ENCODE data around the gene PPM1N.

Gene PPM1N

GRCh38 chr19:45473682-45474605 is 24.3 kb upstream of the PPM1N start:
- Mint-ChIP-seq H3K27me3 (peaks cover 18 to 39% of the 10 kb centered on the region in 2 donors), H3K9me3 (no peaks in the 10 kb centered on the region), H3K27ac (no peak overlapping the region), H3K4me1 (peaks cover 55 to 67% of the 10 kb centered on the region in 2 donors), H3K4me3 (peak overlapping the region in 1 of 2 donors; percentile 14), H3K36me3 (peaks cover 7 to 36% of the 10 kb centered on the region in 2 donors)
- ATAC-seq (replicated peaks), result no peak
- DNase-seq, result no peak

DNA sequence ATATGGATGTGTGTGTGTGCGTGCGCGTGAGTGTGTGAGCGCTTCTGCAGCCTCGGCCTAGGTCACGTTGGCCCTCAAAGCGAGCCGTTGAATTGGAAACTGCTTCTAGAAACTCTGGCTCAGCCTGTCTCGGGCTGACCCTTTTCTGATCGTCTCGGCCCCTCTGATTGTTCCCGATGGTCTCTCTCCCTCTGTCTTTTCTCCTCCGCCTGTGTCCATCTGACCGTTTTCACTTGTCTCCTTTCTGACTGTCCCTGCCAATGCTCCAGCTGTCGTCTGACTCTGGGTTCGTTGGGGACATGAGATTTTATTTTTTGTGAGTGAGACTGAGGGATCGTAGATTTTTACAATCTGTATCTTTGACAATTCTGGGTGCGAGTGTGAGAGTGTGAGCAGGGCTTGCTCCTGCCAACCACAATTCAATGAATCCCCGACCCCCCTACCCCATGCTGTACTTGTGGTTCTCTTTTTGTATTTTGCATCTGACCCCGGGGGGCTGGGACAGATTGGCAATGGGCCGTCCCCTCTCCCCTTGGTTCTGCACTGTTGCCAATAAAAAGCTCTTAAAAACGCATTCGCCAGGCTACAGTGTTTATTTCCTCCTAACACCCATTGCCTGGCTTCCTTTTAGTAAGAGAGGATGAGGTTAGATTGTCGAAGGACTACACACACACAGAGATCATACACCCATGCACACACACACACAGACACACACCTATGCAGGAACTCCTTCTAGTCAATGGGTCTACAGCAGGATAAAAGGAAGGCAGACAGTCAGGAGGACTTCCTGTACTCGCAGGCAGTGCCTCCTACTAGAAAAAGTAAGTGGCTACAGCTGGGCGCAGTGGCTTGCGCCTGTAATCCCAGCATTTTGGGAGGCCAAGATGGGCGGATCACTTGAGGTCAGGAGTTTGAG is 23.4 kb upstream of the PPM1N start:
- H3K27me3 Mint-ChIP-seq, result peaks cover 18 to 39% of the 10 kb centered on the region in 2 donors
- DNase-seq (no peak), ATAC-seq (replicated peaks) (no peak)
- H3K4me3 Mint-ChIP-seq, result no peak overlapping the region
- H3K4me1 Mint-ChIP-seq, result peaks cover 55 to 63% of the 10 kb centered on the region in 2 donors
- no peaks in the 10 kb centered on the region for H3K9me3 Mint-ChIP-seq
- H3K36me3 Mint-ChIP-seq, result peaks cover 7 to 35% of the 10 kb centered on the region in 2 donors
- H3K27ac Mint-ChIP-seq, result no peak overlapping the region

DNA sequence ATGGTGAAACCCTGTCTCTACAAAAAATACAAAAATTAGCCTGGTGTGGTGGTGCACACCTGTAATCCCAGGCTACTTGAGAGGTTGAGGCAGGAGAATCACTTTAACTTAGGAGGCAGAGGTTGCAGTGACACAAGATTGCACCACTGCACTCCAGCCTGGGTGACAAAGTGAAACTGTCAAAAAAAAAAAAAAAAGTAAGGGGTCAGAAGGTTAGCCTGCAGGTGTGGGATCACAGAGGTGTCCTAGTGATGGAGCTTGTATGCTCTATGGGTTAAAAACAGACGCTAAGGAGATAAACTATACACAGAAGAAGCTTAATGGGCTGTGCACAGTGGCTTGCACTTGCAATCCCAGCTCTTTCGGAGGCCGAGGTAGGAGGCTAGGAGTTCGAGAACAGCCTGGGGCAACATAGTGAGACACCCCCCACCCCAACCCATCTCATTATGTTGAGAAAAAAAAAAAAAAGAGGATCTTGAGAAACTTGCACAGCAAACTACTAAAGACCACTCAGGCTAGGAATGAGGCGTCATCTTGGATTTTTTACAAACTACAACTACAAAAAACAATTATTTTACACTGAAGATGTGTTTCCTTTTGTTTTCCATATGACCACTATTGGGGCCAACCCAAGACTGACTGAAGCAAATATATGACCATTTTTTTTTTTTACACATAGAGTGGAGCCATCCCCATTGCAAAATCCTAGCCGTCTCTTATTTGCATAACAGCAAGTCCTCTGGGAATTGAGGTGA is 22.5 kb upstream of the PPM1N start:
- peaks cover 18 to 39% of the 10 kb centered on the region in 2 donors for H3K27me3 Mint-ChIP-seq
- DNase-seq (no peak), ATAC-seq (replicated peaks) (no peak)
- peaks cover 46 to 54% of the 10 kb centered on the region in 2 donors for H3K4me1 Mint-ChIP-seq
- no peaks in the 10 kb centered on the region for H3K9me3 Mint-ChIP-seq
- no peak overlapping the region for H3K27ac Mint-ChIP-seq
- H3K36me3 Mint-ChIP-seq, result peaks cover 7 to 30% of the 10 kb centered on the region in 2 donors
- no peak overlapping the region for H3K4me3 Mint-ChIP-seq

- Mint-ChIP-seq H3K27ac (no peak overlapping the region), H3K36me3 (peaks cover 7 to 26% of the 10 kb centered on the region in 2 donors)
- DNase-seq, result no peak
Measured at GRCh38 chr19:45476304-45476703, 21.9 kb upstream of the PPM1N start.

DNA sequence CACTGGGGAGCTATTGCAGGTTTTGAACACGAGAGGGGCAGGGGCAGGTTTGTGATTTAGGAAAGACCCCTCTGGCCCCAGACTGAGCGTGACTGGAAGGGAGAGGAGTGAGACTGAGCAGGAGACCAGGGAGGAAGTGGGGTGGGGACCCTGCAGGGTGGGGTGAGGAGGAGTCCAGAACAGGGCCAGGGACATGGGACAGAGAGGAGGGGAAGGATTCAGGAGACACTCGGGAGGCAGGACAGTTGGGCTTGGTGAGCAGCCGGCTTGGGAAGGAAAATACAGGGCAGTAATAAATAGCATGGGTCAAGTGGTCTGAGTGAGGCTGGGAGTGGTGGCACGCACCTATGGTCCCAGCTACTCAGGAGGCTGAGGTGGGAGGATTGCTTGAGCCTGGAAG is 21.1 kb upstream of the PPM1N start:
- no peak for ATAC-seq (replicated peaks)

More at GRCh38 chr19:45476304-45476703, 21.9 kb upstream of the PPM1N start:
- H3K4me1 Mint-ChIP-seq, result peaks cover 40 to 49% of the 10 kb centered on the region in 2 donors
- ATAC-seq (replicated peaks), result no peak
- H3K4me3 Mint-ChIP-seq, result no peak overlapping the region
- no peaks in the 10 kb centered on the region for H3K9me3 Mint-ChIP-seq
- H3K27me3 Mint-ChIP-seq, result peaks cover 18 to 38% of the 10 kb centered on the region in 2 donors

DNA sequence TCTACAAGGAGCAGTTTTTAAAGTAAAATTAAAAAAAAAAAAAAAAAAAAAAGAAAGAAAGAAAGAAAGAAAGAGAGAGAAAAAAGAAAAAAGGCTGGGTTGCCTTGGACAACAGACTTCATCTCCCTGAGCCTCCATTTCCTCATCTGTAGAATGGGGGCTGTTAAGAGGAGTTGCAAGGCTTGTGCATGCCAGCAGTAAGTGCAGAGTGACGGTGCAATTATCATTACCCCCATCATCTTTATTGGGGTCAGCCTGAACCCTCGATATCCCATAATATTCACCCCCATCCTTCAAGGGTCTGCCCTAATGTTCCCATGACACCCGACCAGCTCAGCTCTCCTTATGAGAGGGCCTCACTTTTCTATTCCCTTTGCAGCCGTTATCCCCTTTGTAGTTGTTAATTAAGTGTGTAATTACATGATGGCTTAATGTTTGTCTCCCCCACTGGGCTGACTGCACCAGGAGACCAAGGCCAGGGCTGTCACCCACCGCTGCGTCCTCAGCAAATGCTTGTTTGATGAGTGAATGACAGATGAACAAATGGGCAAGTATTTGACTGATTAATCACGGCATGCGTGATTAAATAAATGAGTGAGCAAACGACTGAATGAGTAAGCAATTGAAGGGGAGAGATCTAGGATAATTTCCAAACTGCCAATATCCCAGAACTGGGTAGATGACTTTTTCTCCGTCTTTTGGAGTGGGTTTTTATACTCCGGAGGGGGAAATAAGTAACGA is 20.4 kb upstream of the PPM1N start:
- Mint-ChIP-seq H3K27me3 (peaks cover 14 to 23% of the 10 kb centered on the region in 2 donors), H3K36me3 (peaks cover 3 to 16% of the 10 kb centered on the region in 2 donors), H3K4me1 (peaks cover 28 to 33% of the 10 kb centered on the region in 2 donors), H3K4me3 (peak overlapping the region; percentile 38 to 67), H3K27ac (peak overlapping the region; percentile 99), H3K9me3 (no peaks in the 10 kb centered on the region)
- ATAC-seq (replicated peaks), result peak; percentile 10 to 14
- DNase-seq, result no peak

More for the DNA sequence above, 21.1 kb upstream of the PPM1N start:
- Mint-ChIP-seq H3K4me3 (peak overlapping the region in 1 of 2 donors; percentile 14), H3K27me3 (peaks cover 18 to 30% of the 10 kb centered on the region in 2 donors), H3K27ac (peak overlapping the region; percentile 90), H3K4me1 (peaks cover 33 to 40% of the 10 kb centered on the region in 2 donors), H3K36me3 (peaks cover 7 to 20% of the 10 kb centered on the region in 2 donors), H3K9me3 (no peaks in the 10 kb centered on the region)
- no peak for DNase-seq

GRCh38 chr19:45478454-45479238 is 19.6 kb upstream of the PPM1N start:
- H3K27ac Mint-ChIP-seq, result peak overlapping the region; percentile 99
- peaks cover 0 to 12% of the 10 kb centered on the region in 2 donors for H3K36me3 Mint-ChIP-seq
- peaks cover 24 to 28% of the 10 kb centered on the region in 2 donors for H3K4me1 Mint-ChIP-seq
- ATAC-seq (replicated peaks) (peak; percentile 96 to 97), DNase-seq (peak; percentile 86)
- peaks cover 14 to 24% of the 10 kb centered on the region in 2 donors for H3K27me3 Mint-ChIP-seq
- H3K9me3 Mint-ChIP-seq, result no peaks in the 10 kb centered on the region
- H3K4me3 Mint-ChIP-seq, result peak overlapping the region; percentile 38 to 67

- H3K27ac Mint-ChIP-seq, result no peak overlapping the region
- H3K27me3 Mint-ChIP-seq, result peaks cover 5 to 6% of the 10 kb centered on the region in 2 donors
- peaks cover 0 to 3% of the 10 kb centered on the region in 2 donors for H3K36me3 Mint-ChIP-seq
- ATAC-seq (replicated peaks), result no peak
- H3K4me3 Mint-ChIP-seq, result no peak overlapping the region
- peaks cover 17 to 27% of the 10 kb centered on the region in 2 donors for H3K4me1 Mint-ChIP-seq
- H3K9me3 Mint-ChIP-seq, result no peaks in the 10 kb centered on the region
- DNase-seq, result no peak
Measured at GRCh38 chr19:45483033-45483432, 15.2 kb upstream of the PPM1N start.

- no peak for DNase-seq
- Mint-ChIP-seq H3K27me3 (peaks cover 13 to 17% of the 10 kb centered on the region in 2 donors), H3K4me1 (peaks cover 9 to 15% of the 10 kb centered on the region in 2 donors), H3K27ac (no peak overlapping the region), H3K9me3 (no peaks in the 10 kb centered on the region), H3K36me3 (no peaks in the 10 kb centered on the region), H3K4me3 (peak overlapping the region in 1 of 2 donors; percentile 40)
- no peak for ATAC-seq (replicated peaks)
Measured at GRCh38 chr19:45484273-45484945, 13.8 kb upstream of the PPM1N start.

DNA sequence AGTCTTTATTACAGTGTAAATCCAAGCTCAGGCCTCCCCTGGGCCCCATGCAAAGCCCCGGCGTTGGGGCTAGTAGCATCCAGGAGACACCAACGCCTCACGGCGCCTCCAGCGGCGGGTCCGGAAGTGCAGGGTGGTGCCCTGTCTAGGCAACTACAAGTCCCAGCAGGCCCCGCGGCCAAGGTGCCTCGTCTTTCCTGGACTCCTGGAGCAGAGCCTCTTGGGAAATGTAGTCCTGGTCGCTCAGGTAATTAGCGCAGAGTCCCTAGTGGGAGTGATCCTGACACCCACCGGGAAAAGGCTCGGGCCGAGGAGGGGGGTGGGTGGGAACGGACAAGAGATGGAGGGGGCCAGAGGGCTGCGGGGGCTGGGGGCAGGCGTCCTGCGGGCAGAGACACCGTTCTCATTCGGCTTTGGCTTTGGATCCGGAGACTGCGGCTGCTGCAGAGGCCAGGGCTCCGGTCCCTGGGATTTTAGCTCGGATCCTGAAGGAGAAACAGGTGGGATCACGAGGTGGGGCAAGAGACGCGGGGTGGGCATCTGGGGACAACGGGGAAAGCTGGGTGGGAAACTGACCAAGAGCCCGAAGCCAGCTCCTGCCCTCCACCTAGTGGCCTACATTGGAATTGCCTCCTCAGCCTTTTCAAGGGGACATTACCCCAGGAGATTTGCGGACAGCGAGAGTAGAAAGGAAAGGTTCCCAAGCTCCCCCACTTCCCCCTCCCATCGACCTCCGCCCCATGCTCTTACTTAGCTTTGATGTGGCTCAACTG is 12.8 kb upstream of the PPM1N start:
- no peaks in the 10 kb centered on the region for H3K9me3 Mint-ChIP-seq
- peak overlapping the region; percentile 83 for H3K27ac Mint-ChIP-seq
- H3K27me3 Mint-ChIP-seq, result peaks cover 16 to 17% of the 10 kb centered on the region in 2 donors
- H3K4me1 Mint-ChIP-seq, result peaks cover 5 to 15% of the 10 kb centered on the region in 2 donors
- DNase-seq, result peak; percentile 92
- H3K4me3 Mint-ChIP-seq, result peak overlapping the region; percentile 93 to 95
- no peaks in the 10 kb centered on the region for H3K36me3 Mint-ChIP-seq
- peak; percentile 99 for ATAC-seq (replicated peaks)

- H3K4me3 Mint-ChIP-seq, result no peak overlapping the region
- ATAC-seq (replicated peaks) (no peak), DNase-seq (no peak)
- H3K9me3 Mint-ChIP-seq, result no peaks in the 10 kb centered on the region
- peaks cover 14 to 31% of the 10 kb centered on the region in 2 donors for H3K4me1 Mint-ChIP-seq
- H3K27me3 Mint-ChIP-seq, result peaks cover 28 to 32% of the 10 kb centered on the region in 2 donors
- no peaks in the 10 kb centered on the region for H3K36me3 Mint-ChIP-seq
- peak overlapping the region; percentile 68 for H3K27ac Mint-ChIP-seq
Measured at GRCh38 chr19:45488708-45489107, 9.5 kb upstream of the PPM1N start.

Measured in stimulated activated naive B cell treated with anti-CD40 and anti-IgM and Interleukin-4, amounts not matched to agents 10 μg/mL and 1 μg/mL and 100 μg/mL, for 72 hours (primary cell).